ENCODE results near the gene SAFB2.

GRCh38 chr19:5661483-5661882 is 38.9 kb upstream of the SAFB2 start:
- TF ChIP-seq CTCF (IDR thresholded peaks at IDR 0.05) (no peak), EZH2 (IDR thresholded peaks at IDR 0.05) (no peak)
